22Rv1 (cell line): ENCODE data around the gene SYNJ2.

Experiments used
- CTCF ChIP-seq: fragments of 450-650 bp; IDR thresholded peaks from 2 replicates; pipeline ENCODE4 v1.5.1; 2017; ENCODE audit warnings: mild to moderate bottlenecking
- ZFX ChIP-seq: fragments of 450-650 bp; IDR thresholded peaks from 2 replicates; pipeline ENCODE4 v1.6.1; 2017; ENCODE audit warnings: antibody characterized with exemption, borderline replicate concordance

- TF ChIP-seq CTCF (no peak), ZFX (no peak)
Observed at GRCh38 chr6:157946053-157946617, 35.5 kb upstream of the SYNJ2 start.
